Measurements from ENCODE around the gene ERVK3-1.
"Not testable (repeated sequence)": the region's sequence is repeated elsewhere in the genome, so short reads cannot be mapped to it uniquely, and the experiment has no call there.

ERVK3-1 gene

DNA sequence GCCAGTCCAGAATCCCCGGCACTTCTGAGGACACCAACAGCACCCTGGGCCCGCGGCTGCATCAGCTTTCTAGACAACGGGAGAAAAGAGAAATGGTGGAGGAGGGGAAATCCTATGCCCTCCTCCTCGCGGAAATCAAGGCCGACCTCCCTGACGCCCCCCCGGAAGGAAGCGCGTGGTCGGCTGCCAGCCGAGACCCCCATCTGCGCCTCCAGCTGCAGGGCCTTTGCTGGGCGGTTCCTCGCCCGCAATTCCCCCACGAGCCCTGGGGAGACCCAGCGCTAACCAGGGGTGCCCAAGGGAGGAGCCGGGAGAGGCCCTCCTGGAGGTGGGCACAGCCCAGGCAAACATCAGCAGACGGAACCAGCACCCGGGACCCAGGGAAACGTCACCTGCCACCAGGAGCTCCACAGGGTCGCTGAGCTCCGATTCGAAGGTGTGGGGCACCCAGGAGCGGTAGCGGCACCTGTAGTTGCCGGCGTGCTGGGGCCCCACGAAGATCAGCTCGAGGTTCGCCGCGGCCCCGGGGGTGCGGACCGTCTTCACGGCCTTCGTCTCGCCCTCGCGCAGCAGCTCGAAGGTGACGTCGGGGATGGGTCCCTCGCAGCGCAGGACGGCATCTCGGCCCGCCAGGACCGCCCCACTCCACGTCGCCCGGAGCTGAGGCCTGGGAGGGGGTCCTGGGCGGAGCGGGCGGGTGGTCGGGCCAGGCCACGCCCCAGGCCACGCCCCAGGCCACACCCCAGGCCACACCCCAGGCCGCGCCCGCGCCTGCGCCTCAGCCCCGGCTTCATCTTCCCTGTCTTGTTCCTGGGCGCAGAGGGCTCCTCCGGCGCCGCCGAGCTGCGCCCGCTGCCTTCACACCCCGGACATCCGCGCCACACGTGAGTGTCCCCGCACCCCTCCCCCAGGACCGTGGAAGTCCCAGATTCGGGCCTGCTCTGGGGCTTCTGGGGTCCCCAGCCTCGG lies 42.1 kb downstream of the ERVK3-1 start:
- peak; percentile 99 for DNase-seq (ENCODE audit: low spot score)

DNA sequence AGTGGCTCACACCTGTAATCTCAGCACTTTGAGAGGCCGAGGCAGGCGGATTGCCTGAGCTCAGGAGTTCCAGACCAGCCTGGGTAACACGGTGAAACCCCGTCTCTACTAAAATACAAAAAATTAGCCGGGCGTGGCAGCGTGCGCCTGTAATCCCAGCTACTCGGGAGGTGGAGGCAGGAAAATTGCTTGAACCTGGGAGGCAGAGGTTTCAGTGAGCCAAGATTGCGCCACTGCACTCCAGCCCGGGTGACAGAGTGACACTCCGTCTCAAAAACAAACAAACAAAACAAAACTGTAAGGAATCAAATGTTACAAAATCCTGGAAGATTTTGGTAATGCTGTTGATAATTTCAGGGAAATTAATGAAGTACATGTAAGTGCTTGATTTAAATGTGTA lies 42.9 kb downstream of the ERVK3-1 start:
- not testable (repeated sequence) for DNase-seq (ENCODE audit: low spot score)

DNA sequence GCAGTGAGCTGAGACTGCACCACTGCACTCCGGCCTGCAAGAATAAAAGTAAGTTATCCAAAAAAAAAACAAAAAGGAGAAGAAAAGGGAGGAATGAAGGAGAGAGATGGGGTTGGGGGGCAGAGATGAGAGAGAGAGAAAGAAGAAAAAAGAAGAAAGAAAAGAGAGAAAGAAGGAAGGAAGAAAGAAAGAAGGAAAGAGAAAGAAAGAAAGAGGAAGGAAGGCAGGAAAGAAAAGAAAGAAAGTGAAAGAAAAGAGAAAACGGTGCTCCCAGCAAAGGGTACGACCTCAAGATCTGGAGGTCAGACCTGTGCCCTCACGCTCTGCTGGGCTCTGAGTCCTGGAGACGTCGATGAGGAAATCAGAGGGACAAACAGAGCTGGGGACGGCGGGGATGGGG lies 44.4 kb downstream of the ERVK3-1 start:
- no peak for DNase-seq (ENCODE audit: low spot score)

DNA sequence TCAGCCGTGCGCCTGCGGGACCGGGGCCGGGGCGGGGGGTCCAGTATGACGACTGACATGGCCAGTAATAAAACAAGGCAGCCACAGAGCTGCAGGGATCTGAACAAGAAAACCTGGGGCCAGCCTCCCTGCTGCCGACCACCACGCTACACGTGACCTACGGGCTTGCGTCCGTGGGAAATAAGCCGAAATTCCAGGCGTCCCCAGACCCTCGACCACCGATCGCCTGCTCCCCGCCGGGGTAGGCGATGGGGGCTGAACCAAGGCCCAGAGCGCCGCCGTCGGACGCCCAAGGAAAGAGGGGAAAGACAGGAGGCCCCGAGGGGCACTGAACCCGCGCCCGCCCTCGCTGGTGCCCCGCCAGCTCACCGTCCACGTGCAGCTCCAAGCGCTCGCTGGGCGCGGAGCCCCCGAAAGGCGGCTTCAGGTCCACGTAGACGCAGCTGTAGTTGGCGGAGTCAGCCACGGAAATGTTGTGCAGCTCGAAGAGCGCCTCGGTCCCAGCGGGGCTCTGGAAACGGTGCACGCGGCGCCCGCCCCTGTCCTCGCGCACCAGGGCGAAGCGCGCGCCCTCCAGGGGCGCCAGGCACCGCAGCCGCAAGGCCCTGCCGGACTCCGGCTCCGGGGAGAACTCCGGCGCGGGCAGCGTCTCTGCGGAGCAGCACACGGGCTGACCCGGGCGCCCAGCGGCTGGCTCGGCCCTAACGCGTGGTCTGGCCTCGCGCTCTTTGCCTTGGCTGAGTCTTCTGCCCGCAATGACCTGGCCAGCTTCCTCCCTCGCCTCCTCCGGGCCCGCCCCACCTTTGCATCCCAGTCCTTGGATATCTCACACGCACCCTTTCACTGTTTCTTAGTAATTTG lies 45.1 kb downstream of the ERVK3-1 start:
- DNase-seq (ENCODE audit: low spot score) = no peak

DNA sequence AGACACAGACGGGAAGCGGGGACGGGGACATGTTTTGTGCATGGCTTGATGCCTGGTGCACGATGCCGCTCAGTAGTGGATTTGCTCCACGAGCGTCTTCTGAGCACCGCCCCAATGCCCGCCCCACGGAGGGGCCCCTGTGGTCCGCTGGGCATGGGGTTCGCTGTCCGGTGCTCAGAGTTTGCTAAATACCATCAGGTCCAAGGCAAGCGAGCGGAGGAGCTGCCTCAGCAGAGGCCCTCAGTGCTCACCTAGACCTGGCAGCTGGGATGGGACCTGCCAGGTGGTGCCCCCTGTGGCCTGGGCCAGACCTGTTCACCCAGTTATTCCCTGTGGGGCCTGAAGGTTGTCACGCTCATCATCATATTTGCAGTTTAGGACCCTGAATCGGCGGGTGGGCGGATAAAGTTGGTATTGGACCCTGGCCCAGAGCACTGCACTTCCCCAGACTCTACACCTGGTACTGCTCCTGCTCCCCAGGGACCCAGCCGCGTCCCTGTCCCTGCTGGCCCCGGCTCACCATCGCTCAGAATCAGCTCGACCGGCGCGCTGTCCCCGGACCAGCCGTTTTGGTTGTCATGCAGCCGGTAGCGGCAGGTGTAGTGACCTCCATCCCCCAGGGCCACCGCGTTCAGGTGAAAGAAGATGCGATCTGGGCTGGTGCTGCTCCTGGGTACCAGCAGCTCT lies 45.8 kb downstream of the ERVK3-1 start:
- no peak for DNase-seq (ENCODE audit: low spot score)

DNA sequence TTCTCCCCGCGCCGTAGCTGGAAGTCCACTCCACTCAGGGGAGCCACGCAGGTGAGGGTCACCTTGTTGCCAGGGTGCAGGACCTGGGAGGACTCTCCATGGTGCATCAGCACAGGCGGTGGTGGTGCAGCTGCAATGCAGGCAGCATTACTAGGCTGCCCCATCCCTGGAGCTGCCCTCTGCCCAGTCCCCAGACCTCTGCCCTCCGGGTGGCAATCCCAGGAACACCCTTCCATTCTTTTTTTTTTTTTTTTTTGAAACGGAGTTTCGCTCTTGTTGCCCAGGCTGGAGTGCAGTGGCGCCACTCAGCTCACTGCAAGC lies 46.3 kb downstream of the ERVK3-1 start:
- no peak for DNase-seq (ENCODE audit: low spot score)

DNA sequence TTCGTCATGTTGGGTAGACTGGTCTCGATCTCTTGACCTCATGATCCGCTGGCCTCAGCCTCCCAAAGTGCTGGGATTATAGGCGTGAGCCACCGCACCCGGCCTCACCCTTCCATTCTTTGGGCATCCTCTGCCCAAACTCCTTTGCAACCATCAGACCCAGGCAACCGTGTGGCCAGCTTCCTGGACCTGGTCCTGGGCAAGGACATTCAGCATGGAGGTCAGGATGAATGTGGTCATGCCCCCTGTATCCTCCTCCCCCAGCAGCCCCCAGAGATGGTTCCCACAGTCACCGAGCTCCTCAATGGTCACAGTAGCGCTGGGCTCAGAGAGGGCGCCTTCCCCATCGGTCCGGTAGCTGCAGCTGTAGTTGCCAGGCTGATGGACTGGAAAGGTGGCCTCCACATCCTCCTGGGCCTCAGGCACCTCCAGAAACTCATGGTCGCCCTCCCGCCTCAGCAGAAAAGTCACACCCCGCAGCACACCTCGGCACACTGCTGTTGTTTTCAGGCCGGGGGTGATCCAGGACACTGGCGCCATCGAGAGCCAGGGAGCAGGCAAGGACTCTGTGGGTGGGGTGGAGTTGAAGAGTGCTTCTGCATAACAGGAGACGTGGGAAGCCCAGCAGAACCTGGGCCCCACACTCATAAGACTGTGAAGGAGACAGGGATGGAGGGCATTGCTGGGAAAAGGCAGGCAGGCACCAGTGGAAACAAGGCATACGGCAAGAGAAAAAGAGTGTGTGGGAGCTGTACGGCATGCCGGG lies 47.0 kb downstream of the ERVK3-1 start:
- DNase-seq (ENCODE audit: low spot score) = no peak

DNA sequence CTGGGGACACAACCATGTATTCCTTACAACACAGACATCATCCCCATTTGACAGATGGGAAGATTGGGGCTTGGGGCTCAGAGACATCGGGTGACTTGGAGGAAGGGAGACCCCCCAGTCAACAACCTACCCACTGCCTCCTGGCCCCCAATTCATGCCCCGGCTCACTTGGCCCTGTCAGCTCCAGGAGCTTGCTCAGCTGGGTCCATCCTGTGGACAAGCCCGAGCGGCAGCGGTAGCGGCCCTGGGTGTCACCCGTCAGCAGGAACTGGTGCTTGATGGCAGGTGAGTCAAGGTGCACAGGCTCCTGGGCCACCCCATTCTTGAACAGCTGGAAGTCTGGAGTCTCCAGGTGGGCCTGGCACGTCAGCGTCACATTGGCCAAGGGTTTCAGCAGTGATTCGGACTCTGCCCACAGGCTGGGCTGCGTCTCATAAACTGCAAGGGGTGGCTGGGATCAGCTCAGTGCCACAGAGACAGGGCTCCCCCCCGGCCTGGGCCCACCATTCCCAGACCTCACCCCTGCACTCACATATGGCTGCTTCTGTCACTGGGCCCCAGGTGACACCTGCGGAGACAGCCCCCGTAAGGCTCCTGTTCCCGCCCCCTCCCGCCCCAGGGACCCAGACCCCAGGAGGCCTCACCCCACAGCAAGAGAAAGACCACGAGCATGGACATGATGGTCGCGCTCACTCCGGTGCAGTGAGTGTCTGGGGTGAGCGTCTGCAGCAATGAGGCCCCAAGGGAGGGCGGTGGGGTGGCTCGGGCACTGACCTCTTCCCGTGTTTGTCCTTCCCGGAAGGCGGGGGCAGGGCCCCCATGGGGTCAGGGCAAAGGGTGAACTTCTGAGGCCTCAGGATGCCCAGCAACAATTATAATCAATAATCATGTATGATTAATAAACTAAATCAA lies 47.8 kb downstream of the ERVK3-1 start, which contains the start of gene A1BG:
Gene A1BG, minus strand, starts transcription at position 733 of the 912 bp plus-strand sequence. Its CDS starts 55 bp downstream, at position 678.
- DNase-seq (ENCODE audit: low spot score) = no peak

DNA sequence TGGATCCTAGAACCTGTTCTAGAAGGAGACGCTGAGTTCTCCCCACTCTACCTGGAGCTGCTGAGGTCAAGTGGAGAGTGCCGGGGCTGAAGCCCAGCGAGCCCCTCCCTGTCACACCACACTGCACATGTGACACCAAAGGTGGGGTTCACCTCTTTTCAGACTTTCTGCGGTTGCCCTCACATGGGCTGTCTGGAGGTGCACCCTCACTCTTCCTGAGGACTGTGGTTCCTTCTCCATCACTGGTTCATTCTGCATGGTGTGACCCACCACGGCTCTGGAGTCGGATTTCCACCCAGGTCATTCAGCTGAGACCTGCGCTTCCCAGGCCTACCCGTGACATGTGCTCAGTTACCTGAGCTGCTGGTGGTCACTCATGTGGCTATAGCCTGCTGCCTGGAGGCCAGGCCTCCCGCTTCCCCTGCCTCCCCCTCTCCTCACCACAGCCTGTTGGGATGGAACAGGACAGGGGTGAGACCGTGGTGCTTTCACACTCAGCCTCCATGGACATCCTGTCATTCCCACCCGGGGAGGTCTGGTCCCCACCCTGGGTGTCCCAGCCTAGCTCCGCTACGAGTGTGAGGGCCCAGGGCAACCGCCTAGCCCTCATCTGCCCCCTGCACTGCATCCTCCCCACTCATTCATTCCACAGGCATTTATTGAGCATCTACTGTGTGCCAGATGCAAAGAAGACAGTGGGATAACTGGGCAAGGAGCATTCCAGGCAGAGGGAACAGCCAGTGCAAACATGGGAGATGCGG lies 48.7 kb downstream of the ERVK3-1 start:
- DNase-seq (ENCODE audit: low spot score) = no peak

DNA sequence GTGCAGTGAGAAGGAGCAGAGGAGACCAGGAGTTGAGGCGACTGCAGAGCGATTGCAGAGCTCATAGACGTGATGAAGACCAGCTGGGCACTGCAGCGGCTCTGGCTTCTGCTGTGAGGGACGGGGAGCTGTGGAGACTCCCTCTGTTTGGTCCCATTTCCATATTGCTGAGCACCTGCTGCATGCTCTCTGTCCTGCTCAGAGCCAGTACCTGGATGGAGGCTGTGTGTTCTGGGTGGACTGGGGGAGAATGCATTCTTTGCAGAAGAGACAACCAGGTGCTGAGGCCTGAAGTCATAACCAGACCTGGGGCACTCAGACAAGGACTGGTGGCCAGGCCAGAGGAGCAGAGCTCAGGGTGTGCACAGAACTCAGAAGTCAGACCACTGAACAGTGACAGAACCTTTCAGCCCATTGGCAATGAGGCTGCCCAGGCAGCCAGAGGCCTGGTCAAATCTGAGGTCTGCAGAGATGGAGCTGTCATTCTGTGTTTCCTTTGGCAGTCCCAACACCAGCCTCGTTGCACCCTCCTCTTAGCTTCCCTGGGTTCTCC lies 49.4 kb downstream of the ERVK3-1 start:
- DNase-seq (ENCODE audit: low spot score) = no peak

DNA sequence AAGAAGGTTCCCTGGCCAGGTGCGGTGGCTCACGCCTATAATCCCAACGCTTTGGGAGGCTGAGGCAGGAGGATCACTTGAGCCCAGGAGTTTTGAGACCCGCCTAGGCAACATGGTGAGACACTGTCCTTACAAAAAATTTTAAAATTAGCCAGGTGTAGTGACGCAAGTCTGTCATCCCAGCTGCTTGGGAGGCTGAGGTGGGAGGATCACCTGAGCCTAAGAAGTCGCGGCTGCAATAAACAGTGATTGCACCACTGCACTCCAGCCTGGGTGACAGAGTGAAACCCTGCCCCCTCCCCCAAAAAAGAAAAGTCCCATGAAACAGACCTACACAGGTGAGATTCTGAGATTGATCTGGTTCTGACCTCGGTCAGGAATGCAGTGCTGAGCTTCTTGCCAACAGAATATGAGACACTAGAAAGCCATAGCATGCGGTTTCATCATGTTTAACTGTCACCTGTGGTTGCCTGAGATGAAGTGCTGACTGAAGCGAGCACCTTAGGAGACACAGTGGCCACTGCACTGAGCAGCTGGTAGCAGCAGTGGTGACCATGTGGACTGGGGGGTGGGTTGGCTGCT lies 50.1 kb downstream of the ERVK3-1 start:
- DNase-seq (ENCODE audit: low spot score) = no peak

DNA sequence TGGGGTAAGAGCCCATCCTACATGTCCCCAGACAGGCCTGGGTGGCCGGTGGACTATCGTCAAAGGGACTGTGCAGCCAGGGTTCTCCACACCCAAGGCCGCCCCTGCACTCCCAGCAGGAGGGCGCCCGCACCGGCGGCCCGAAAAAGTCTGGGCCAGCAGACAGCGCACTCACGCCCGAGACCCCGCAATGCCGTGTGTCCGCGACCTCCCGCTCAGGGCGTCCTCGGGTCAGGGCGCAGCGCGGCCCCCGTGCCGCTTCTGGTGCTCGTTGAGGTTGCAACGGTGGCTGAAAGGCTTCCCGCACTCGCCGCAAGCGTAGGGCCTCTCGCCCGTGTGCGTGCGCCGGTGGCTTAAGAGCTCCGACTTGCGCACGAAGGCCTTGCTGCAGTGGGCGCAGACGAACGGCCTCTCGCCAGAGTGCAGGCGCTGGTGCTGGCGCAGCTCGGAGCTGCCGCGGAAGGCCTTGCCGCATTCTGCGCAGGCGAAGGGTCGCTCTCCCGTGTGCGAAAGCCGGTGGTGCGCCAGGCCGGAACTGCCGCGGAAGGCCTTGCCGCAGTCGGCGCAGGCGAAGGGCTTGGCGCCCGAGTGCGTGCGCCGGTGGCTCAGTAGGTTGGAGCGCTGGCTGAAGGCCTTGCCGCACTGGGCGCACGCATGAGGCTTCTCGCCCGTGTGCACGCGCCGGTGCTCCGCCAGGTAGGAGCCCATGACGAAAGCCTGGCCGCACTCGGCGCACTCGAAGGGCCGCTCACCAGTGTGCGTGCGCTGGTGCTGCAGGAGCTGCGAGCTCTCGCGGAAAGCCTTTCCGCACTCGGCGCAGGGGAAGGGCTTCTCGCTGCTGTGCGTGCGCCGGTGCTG lies 51.0 kb downstream of the ERVK3-1 start:
- DNase-seq (ENCODE audit: low spot score) = no peak

DNA sequence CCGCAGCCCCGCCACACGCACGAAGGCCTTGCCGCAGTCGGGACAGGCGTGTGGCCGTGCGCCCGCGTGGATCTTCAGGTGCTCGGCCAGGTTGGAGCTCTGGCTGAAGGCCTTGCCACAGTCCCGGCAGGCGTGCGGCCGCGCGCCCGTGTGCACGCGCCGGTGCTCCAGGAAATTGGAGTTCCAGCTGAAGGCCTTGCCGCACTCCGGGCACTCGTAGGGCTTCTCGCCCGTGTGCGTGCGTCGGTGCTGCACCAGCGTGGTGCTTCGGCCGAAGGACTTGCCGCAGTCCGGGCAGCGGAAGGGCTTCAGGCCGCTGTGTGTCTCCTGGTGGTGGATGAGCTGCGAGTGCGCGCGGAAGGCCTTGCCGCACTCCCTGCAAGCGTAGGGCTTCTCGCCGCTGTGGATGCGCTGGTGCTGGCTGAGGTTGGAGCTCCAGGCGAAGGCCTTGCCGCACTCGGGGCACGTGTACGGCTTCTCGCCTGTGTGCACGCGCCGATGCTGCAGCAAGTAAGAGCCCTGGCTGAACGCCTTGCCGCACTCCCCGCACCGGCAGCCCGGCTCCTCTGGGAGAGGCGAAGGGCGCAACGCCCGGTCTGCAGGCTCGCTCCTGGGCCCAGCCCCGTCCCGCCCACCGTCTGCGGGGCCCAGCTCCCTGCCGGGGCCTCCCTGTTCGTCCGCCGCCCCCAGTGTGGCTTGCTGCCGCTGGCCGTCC lies 51.7 kb downstream of the ERVK3-1 start:
- no peak for DNase-seq (ENCODE audit: low spot score)

DNA sequence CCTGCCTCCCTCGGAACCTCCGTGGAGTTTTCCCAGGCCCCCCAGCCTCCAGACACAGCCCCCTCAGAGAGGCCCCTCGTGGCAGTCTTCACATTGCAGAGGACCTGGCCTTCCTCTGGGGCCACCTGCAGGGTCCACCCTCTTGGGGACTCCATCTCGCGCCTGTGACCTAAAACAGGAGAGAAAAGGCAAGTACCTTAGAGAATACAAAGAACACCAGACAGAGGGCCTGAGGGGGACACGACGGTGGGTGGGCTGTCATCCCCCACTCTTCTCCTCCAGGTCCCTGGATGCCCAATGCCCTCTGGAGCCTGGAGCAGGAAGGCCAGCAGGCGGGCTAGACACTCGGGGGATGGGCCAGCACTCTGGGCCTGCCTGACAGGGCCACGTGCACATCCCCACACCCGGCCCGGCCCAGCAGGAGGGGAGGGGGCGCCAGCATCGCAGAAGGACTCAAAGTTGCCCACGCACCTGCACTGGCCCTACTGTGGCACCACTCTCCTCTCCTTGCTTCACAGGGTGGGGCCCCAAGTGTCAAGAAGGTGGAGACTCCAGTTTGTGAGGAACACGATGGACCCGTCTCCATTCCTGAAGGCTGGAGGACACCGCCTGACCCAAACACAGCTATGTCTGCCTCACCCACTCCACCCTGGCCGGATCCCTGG lies 52.4 kb downstream of the ERVK3-1 start:
- peak; percentile 57 for DNase-seq (ENCODE audit: low spot score)

DNA sequence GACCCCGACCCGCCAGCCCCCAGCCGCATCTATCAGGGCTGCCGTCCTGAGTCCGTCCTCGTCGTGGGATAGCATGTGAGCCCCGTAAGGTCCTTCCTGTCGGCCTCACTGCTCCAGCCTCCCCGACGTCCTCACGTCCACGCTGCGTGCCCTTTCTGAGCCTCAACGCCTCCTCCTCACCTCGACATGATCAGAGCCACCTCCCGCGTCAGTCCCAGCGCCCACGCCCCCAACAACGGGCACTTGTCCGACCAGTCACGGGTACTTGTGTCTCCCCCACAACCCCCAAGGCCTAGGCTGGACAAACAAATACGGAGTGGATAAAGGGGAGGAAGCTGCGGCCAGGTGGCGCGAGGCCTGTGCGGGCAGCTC lies 56.7 kb downstream of the ERVK3-1 start:
- peak; percentile 68 for DNase-seq (ENCODE audit: low spot score)

DNA sequence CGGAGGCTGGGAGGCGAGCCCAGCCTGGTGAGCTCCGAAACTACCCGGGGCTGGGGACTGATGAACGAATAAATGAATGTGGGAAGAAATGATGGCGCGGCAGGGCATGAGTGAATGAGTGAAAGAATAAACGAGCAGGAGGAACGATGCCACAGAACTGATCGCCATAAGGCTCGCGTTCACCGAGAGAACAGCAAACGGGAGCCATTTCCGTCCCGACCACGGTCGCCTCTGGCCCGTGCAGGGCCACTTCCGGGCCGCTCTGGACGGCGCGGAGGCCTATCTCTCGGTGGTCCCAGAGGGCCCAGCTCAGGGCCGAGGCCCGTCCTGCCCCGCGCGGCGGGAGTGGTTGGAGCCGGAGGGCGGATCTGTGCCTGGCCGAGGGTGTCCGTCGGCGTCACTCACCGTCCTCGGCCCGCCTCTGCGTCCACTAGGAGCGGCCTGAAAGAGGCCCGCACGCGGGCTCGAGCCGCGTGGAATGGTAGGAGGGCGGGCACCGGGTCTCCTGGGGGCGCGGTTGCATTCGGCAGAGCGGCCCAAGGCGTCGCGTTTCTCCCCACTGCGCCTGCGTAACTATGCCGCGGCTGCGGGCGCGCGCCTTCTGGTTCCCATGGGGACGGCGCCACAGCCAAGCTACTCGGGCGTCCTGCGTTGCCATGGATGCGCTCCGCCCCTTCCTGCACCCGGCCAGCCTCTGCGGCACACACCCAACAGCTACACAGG lies 57.3 kb downstream of the ERVK3-1 start, which contains the start of gene ZNF497:
Gene ZNF497, minus strand, starts transcription at position 480 of the 723 bp plus-strand sequence. CDS start 5,116 bp downstream, outside the sequence.
- DNase-seq (ENCODE audit: low spot score) = peak; percentile 100

Data from iPS-NIHi11 (cell line).